OCI-LY1 (cell line): Measurements from ENCODE around the gene RASD2.
A peak's percentile ranks its signal among the peaks of the same experiment; 100 is the strongest.

Source experiments
- H2AFZ ChIP-seq: fragments of 200-600 bp; sonication (generic), shearing (Covaris generic); 2 replicates; pipeline ENCODE4 v1.6.0; 2014; ENCODE audit warnings: antibody characterized with exemption, mild to moderate bottlenecking, low read length
- H3F3A ChIP-seq: fragments of 200-600 bp; sonication (generic), shearing (Covaris generic); 2 replicates; pipeline ENCODE4 v1.6.0; 2014; ENCODE audit warnings: mild to moderate bottlenecking, antibody characterized with exemption, low read length, moderate library complexity; ENCODE audit not compliant: insufficient read depth
- H3K27ac ChIP-seq: fragments of 200-600 bp; sonication (generic); 2 replicates; pipeline ENCODE4 v1.5.1; 2014; ENCODE audit warnings: low read length, mixed run types, mild to moderate bottlenecking, low read depth; ENCODE audit not compliant: poor library complexity, severe bottlenecking
- H3K27me3 ChIP-seq: fragments of 200-600 bp; sonication (generic); 2 replicates; pipeline ENCODE4 v1.6.0; 2014; ENCODE audit warnings: antibody characterized with exemption, mild to moderate bottlenecking, low read length, moderate library complexity; ENCODE audit not compliant: insufficient read depth
- H3K36me3 ChIP-seq: fragments of 200-600 bp; sonication (generic); 2 replicates; pipeline ENCODE4 v1.6.1; 2014; ENCODE audit warnings: mild to moderate bottlenecking, antibody characterized with exemption, low read length, moderate library complexity, mixed read lengths; ENCODE audit not compliant: insufficient read depth
- H3K4me1 ChIP-seq: fragments of 200-600 bp; sonication (generic); 2 replicates; pipeline ENCODE4 v1.5.1; 2014; ENCODE audit warnings: mild to moderate bottlenecking, low read length, moderate library complexity; ENCODE audit not compliant: insufficient read depth, severe bottlenecking
- H3K4me2 ChIP-seq: fragments of 200-600 bp; sonication (generic), shearing (Covaris generic); 2 replicates; pipeline ENCODE4 v1.6.1; 2014; ENCODE audit warnings: low read length
- H3K4me3 ChIP-seq: fragments of 200-600 bp; sonication (generic); 2 replicates; pipeline ENCODE4 v1.5.1; 2014; ENCODE audit warnings: low read length, low read depth, mild to moderate bottlenecking, mixed read lengths; ENCODE audit not compliant: poor library complexity, severe bottlenecking
- H3K79me2 ChIP-seq: fragments of 200-600 bp; shearing (Covaris generic); 2 replicates; pipeline ENCODE4 v1.6.1; 2016; ENCODE audit warnings: mixed run types, low read length, mixed read lengths; ENCODE audit not compliant: insufficient read depth
- H3K9ac ChIP-seq: fragments of 200-600 bp; sonication (generic), shearing (Covaris generic); 2 replicates; pipeline ENCODE4 v1.6.1; 2014; ENCODE audit warnings: mild to moderate bottlenecking, low read length, mixed read lengths
- H3K9me2 ChIP-seq: fragments of 200-600 bp; sonication (generic), shearing (Covaris generic); 2 replicates; pipeline ENCODE4 v1.6.1; 2014; ENCODE audit warnings: low read depth, mild to moderate bottlenecking, low read length, mixed read lengths
- H3K9me3 ChIP-seq: fragments of 200-600 bp; shearing (Covaris generic); 2 replicates; pipeline ENCODE4 v1.6.1; 2014; ENCODE audit warnings: low read length, mixed read lengths
- H4K20me1 ChIP-seq: fragments of 200-600 bp; sonication (generic), shearing (Covaris generic); 2 replicates; pipeline ENCODE4 v1.6.0; 2016; ENCODE audit warnings: mild to moderate bottlenecking, low read length; ENCODE audit not compliant: insufficient read depth
- EZH2 ChIP-seq: fragments of 200-600 bp; sonication (generic), shearing (Covaris generic); IDR thresholded peaks from 2 replicates; pipeline ENCODE4 v1.8.0; 2017; ENCODE audit warnings: borderline replicate concordance, mixed run types, mild to moderate bottlenecking, antibody characterized with exemption, low read length, moderate library complexity, mixed read lengths
- TF ChIP-seq, protein P1 (sequence below): fragments of 200-600 bp; sonication (generic), shearing (Covaris generic); IDR thresholded peaks from 2 replicates; pipeline ENCODE4 v1.5.1; 2017; ENCODE audit warnings: mild to moderate bottlenecking, antibody characterized with exemption, low read length, moderate library complexity, mixed read lengths

RASD2 gene

DNA sequence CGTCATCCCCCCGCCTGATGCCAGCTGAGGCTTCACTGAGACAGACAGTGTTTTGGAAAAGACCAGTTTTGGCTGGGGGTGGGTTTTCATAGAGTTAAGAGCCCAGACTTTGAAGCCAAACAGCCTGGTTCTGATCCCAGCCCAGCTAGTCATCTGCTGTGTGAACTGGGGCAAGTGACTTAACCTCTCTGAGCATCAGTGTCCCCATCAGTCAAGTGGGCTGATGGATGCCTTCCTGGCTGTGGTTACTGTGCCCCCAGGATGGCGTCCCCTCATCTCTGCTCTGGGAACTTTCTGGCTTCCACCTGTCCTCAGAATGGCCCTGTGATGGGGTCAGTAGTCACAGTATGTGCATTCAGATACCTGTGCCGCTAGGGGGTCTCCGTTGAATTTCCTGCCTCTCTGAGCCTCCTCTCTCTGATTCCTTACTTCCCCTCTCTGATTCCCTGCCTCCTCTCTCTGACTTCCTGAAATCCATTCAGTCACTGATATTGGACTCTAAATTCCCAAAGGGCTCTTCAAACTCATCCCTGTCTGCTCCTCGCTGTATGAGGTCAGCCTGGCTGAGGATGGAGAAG, 2.4 kb downstream of the RASD2 start:
- H4K20me1 ChIP-seq: no peaks in the 10 kb centered on the region
- peaks cover 12% of the 10 kb centered on the region for H3K4me1 ChIP-seq
- TF ChIP-seq EZH2: no peak
- TF ChIP-seq, protein P1, sequence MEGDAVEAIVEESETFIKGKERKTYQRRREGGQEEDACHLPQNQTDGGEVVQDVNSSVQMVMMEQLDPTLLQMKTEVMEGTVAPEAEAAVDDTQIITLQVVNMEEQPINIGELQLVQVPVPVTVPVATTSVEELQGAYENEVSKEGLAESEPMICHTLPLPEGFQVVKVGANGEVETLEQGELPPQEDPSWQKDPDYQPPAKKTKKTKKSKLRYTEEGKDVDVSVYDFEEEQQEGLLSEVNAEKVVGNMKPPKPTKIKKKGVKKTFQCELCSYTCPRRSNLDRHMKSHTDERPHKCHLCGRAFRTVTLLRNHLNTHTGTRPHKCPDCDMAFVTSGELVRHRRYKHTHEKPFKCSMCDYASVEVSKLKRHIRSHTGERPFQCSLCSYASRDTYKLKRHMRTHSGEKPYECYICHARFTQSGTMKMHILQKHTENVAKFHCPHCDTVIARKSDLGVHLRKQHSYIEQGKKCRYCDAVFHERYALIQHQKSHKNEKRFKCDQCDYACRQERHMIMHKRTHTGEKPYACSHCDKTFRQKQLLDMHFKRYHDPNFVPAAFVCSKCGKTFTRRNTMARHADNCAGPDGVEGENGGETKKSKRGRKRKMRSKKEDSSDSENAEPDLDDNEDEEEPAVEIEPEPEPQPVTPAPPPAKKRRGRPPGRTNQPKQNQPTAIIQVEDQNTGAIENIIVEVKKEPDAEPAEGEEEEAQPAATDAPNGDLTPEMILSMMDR: peak; percentile 13; the same call in 1 of the 2 replicates

DNA sequence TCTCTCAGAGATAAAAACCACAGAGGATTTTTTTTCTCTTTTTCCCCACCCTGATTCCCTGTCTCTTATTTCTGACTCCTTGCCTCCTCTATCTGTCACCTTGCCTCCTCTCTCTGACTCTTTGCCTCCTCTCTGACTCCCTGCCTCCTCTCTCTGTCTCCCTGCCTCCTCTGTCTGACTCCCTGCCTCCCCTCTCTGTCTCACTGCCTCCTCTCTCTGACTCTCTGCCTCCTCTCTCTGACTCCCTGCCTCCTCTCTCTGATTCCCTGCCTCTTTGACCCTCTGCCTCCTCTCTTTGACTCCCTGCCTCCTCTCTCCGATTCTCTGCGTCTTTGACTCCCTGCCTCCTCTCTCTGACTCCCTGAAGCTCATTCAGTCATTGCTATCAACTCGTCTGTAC, 3.1 kb downstream of the RASD2 start:
- H3F3A ChIP-seq: no peaks in the 10 kb centered on the region
- H3K27me3 ChIP-seq: peaks cover 4% of the 10 kb centered on the region
- H3K4me2 ChIP-seq: no peak overlapping the region
- H3K4me1 ChIP-seq: peaks cover 12% of the 10 kb centered on the region
- no peak overlapping the region for H3K9ac ChIP-seq
- H3K9me2 ChIP-seq: no peaks in the 10 kb centered on the region
- H3K79me2 ChIP-seq: no peaks in the 10 kb centered on the region
- no peak overlapping the region for H3K4me3 ChIP-seq
- H4K20me1 ChIP-seq: no peaks in the 10 kb centered on the region
- no peaks in the 10 kb centered on the region for H3K9me3 ChIP-seq
- no peak overlapping the region for H3K27ac ChIP-seq
- no peak for TF ChIP-seq EZH2
- TF ChIP-seq, protein P1: no peak
- no peak overlapping the region for H2AFZ ChIP-seq
- H3K36me3 ChIP-seq: no peaks in the 10 kb centered on the region

More for the DNA sequence above, 2.4 kb downstream of the RASD2 start:
- no peaks in the 10 kb centered on the region for H3K9me2 ChIP-seq
- H3K27me3 ChIP-seq: peaks cover 4% of the 10 kb centered on the region
- no peak overlapping the region for H3K4me2 ChIP-seq
- no peaks in the 10 kb centered on the region for H3K36me3 ChIP-seq
- no peaks in the 10 kb centered on the region for H3F3A ChIP-seq
- no peak overlapping the region for H3K4me3 ChIP-seq
- H3K9ac ChIP-seq: no peak overlapping the region
- no peaks in the 10 kb centered on the region for H3K79me2 ChIP-seq
- no peaks in the 10 kb centered on the region for H3K9me3 ChIP-seq
- no peak overlapping the region for H2AFZ ChIP-seq
- no peak overlapping the region for H3K27ac ChIP-seq

DNA sequence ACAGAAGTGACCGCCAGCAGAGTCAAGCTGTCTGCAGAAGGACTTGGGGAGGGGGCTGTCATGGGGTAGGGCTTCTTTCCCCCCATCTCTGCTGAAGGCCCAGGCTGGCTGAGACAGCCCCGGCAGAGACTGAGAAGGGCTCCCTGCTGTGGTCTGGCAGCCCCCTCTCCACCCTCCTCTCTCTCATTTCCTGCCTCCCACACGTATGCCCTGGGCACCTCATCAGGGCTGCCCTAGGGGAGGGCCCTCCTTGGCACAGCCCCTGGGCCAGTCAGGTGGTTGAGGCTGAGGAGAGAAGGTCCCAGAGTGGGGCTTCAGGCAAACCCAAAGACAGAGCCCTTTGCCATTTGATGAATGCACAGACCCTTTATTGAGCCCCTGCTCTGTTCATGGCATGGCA, 3.6 kb downstream of the RASD2 start:
- Histone ChIP-seq H3K27me3 (peaks cover 4% of the 10 kb centered on the region), H3K9me3 (no peaks in the 10 kb centered on the region), H3K36me3 (no peaks in the 10 kb centered on the region), H2AFZ (no peak overlapping the region), H3K79me2 (no peaks in the 10 kb centered on the region), H3F3A (no peaks in the 10 kb centered on the region), H4K20me1 (no peaks in the 10 kb centered on the region), H3K4me1 (peaks cover 12% of the 10 kb centered on the region), H3K9me2 (no peaks in the 10 kb centered on the region), H3K9ac (no peak overlapping the region), H3K4me3 (no peak overlapping the region), H3K27ac (no peak overlapping the region), H3K4me2 (no peak overlapping the region)
- no peak for TF ChIP-seq EZH2
- TF ChIP-seq, protein P1: no peak
